ENCODE measurements around the gene CD300H.

Gene CD300H

GRCh38 chr17:74547736-74548135 is 19.6 kb downstream of the CD300H start:
- DNase-seq: peak; percentile 30

- no peak for DNase-seq
These were observed 20.0 kb downstream of the CD300H start for GRCh38 chr17:74547264-74547663.

GRCh38 chr17:74546586-74546985 is 20.7 kb downstream of the CD300H start:
- DNase-seq: no peak

GRCh38 chr17:74545843-74546230 is 21.5 kb downstream of the CD300H start, which contains the start of gene CD300C:
TSS of gene CD300C (minus strand) at chr17:74546115. CDS start at chr17:74545782, 333 bp downstream.
- no peak for DNase-seq

GRCh38 chr17:74544991-74545842 is 22.1 kb downstream of the CD300H start:
- DNase-seq: no peak

GRCh38 chr17:74543891-74544760 is 23.2 kb downstream of the CD300H start:
- no peak for DNase-seq

- DNase-seq: no peak
These were observed 23.9 kb downstream of the CD300H start for GRCh38 chr17:74543406-74543805.

- DNase-seq: no peak
These were observed 24.5 kb downstream of the CD300H start for GRCh38 chr17:74542727-74543383.

- DNase-seq: no peak
These were observed 25.1 kb downstream of the CD300H start for GRCh38 chr17:74542166-74542565.

- no peak for DNase-seq
These were observed 25.9 kb downstream of the CD300H start for GRCh38 chr17:74541176-74542111.

- no peak for DNase-seq
These were observed 28.0 kb downstream of the CD300H start for GRCh38 chr17:74539281-74539820.

GRCh38 chr17:74536890-74537289 is 30.4 kb downstream of the CD300H start:
- DNase-seq: no peak

- DNase-seq: no peak
These were observed 35.2 kb downstream of the CD300H start for GRCh38 chr17:74532115-74532514.

- DNase-seq: no peak
These were observed 36.0 kb downstream of the CD300H start, which contains the start of gene CD300LB for GRCh38 chr17:74531231-74531761. TSS of gene CD300LB (minus strand) at chr17:74531475. CDS start at chr17:74531350, 125 bp downstream.

GRCh38 chr17:74530831-74531150 is 36.5 kb downstream of the CD300H start:
- no peak for DNase-seq

- DNase-seq: no peak
These were observed 38.1 kb downstream of the CD300H start for GRCh38 chr17:74529243-74529642.

GRCh38 chr17:74528491-74529199 is 38.7 kb downstream of the CD300H start:
- no peak for DNase-seq

GRCh38 chr17:74527756-74528155 is 39.6 kb downstream of the CD300H start:
- no peak for DNase-seq

GRCh38 chr17:74527081-74527480 is 40.2 kb downstream of the CD300H start:
- no peak for DNase-seq

- DNase-seq: no peak
These were observed 40.6 kb downstream of the CD300H start for GRCh38 chr17:74526681-74527080.

- no peak for DNase-seq
These were observed 41.5 kb downstream of the CD300H start for GRCh38 chr17:74525781-74526288.

Measured in activated CD4-positive, alpha-beta T cell treated with anti-CD3 and anti-CD28 coated beads, Interleukin-2, amount 50 U/mL, for 16 hours (primary cell).